KMS-11 (cell line): ENCODE data around the gene MFSD12.

Experiments
- H2AFZ ChIP-seq: fragments of 200-600 bp; sonication (generic); 2 replicates; pipeline ENCODE4 v1.6.1; 2016; ENCODE audit warnings: antibody characterized with exemption, mixed run types, low read depth
- H3K27ac ChIP-seq: fragments of 200-600 bp; sonication (generic); 2 replicates; pipeline ENCODE4 v1.6.1; 2016; ENCODE audit warnings: mild to moderate bottlenecking, mixed run types
- H3K27me3 ChIP-seq: fragments of 200-600 bp; sonication (generic); 2 replicates; pipeline ENCODE4 v1.6.1; 2017; ENCODE audit warnings: mild to moderate bottlenecking, low read depth, mixed run types, moderate library complexity; ENCODE audit not compliant: insufficient read depth
- H3K36me3 ChIP-seq: fragments of 200-600 bp; sonication (generic); 2 replicates; pipeline ENCODE4 v1.6.1; 2017; ENCODE audit warnings: mild to moderate bottlenecking, mixed run types; ENCODE audit not compliant: insufficient read depth
- H3K4me1 ChIP-seq: fragments of 200-600 bp; sonication (generic); 2 replicates; pipeline ENCODE4 v1.6.1; 2016; ENCODE audit warnings: mild to moderate bottlenecking, low read depth, mixed run types; ENCODE audit not compliant: poor library complexity, severe bottlenecking
- H3K4me2 ChIP-seq: fragments of 200-600 bp; sonication (generic); 2 replicates; pipeline ENCODE4 v1.7.0; 2016; ENCODE audit warnings: mild to moderate bottlenecking, mixed run types
- H3K4me3 ChIP-seq: fragments of 200-600 bp; sonication (generic); IDR thresholded peaks from 2 replicates; pipeline ENCODE4 v1.6.1; 2017; ENCODE audit warnings: low read depth, low read length, mixed read lengths; ENCODE audit not compliant: insufficient read depth
- H3K79me2 ChIP-seq: fragments of 200-600 bp; sonication (generic); 2 replicates; pipeline ENCODE4 v1.6.1; 2016; ENCODE audit warnings: low read depth, mixed run types; ENCODE audit not compliant: insufficient read depth
- H3K9ac ChIP-seq: fragments of 200-600 bp; sonication (generic); 2 replicates; pipeline ENCODE4 v1.6.1; 2016; ENCODE audit warnings: mild to moderate bottlenecking, mixed run types
- H4K20me1 ChIP-seq: fragments of 200-600 bp; sonication (generic); 2 replicates; pipeline ENCODE4 v1.6.1; 2016; ENCODE audit warnings: mild to moderate bottlenecking, mixed run types; ENCODE audit not compliant: insufficient read depth
- TF ChIP-seq, protein P1 (sequence below): fragments of 200-600 bp; sonication (generic); conservative IDR thresholded peaks from 2 replicates; pipeline ENCODE4 v1.6.1; 2017; ENCODE audit warnings: low read depth, mild to moderate bottlenecking, antibody characterized with exemption, low read length, moderate library complexity, mixed read lengths

MFSD12 gene

GRCh38 chr19:3563709-3564524, 6.5 kb upstream of the MFSD12 start:
- Histone ChIP-seq H3K4me1 (no peaks in the 10 kb centered on the region), H3K4me2 (no peak overlapping the region)
- TF ChIP-seq, protein P1, sequence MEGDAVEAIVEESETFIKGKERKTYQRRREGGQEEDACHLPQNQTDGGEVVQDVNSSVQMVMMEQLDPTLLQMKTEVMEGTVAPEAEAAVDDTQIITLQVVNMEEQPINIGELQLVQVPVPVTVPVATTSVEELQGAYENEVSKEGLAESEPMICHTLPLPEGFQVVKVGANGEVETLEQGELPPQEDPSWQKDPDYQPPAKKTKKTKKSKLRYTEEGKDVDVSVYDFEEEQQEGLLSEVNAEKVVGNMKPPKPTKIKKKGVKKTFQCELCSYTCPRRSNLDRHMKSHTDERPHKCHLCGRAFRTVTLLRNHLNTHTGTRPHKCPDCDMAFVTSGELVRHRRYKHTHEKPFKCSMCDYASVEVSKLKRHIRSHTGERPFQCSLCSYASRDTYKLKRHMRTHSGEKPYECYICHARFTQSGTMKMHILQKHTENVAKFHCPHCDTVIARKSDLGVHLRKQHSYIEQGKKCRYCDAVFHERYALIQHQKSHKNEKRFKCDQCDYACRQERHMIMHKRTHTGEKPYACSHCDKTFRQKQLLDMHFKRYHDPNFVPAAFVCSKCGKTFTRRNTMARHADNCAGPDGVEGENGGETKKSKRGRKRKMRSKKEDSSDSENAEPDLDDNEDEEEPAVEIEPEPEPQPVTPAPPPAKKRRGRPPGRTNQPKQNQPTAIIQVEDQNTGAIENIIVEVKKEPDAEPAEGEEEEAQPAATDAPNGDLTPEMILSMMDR: no peak

DNA sequence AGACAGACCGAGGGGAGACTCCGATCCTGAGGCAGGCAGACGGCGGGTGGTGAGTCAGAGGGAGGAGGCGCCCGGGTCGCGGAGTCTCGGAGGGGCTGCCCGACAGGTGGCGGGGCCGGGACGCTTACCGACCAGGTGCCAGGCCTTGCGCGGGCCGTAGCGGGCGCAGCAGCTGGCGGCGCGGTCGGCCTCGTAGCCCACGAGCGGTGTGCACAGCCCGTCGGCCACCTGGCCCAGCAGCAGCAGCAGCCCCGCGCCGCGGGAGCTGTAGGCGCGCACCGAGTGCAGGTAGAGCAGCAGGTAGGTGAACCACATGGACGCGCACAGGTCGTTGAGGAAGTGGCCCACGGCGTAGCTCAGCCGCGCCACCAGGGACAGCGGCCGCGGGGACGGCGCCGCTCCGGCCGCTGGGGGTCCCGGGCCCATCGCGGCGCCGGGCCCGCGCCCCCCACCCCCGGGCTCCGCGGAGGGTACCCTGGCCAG, 367 bp downstream of the MFSD12 start:
- Histone ChIP-seq H3K9ac (peak overlapping the region; percentile 46), H2AFZ (peak overlapping the region; percentile 57), H3K36me3 (no peaks in the 10 kb centered on the region), H3K79me2 (peaks cover 22% of the 10 kb centered on the region), H3K4me3 (no peak overlapping the region), H3K4me2 (peak overlapping the region; percentile 97), H3K27ac (no peak overlapping the region), H3K27me3 (no peaks in the 10 kb centered on the region), H3K4me1 (peaks cover 7% of the 10 kb centered on the region), H4K20me1 (no peaks in the 10 kb centered on the region)
- TF ChIP-seq, protein P1: no peak

More at GRCh38 chr19:3563709-3564524, 6.5 kb upstream of the MFSD12 start:
- no peak overlapping the region for H3K9ac ChIP-seq
- H3K36me3 ChIP-seq: no peaks in the 10 kb centered on the region
- H3K4me3 ChIP-seq: no peak overlapping the region
- H2AFZ ChIP-seq: no peak overlapping the region
- H3K79me2 ChIP-seq: no peaks in the 10 kb centered on the region
- H3K27me3 ChIP-seq: no peaks in the 10 kb centered on the region
- no peak overlapping the region for H3K27ac ChIP-seq
- no peaks in the 10 kb centered on the region for H4K20me1 ChIP-seq

DNA sequence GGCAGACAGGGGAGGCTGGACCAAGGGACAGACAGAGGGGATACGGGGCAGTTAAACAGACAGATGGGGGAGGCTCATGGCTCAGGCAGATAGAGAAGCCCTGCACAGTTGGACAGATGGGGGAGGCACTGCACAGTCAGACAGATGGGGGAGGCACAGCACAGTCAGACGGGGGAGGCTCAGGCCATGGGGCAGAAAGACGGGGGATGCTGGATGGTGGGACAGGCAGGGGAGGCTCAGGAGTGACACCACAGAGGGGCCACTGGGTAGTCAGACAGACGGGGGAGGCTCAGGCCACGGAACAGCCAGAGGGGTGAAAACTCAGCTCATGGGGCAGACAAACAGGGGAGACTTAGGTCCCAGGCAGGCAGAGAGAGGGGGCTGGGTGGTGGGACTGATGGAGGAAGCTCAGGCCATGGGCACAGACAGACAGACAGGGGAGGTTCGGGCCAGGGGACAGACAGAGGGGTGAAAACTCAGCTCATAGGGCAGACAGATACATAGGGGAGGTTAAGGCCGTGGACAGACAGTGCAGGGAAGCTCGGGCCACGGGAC, 886 bp downstream of the MFSD12 start:
- Histone ChIP-seq H3K4me2 (peak overlapping the region; percentile 97), H3K4me3 (no peak overlapping the region), H4K20me1 (no peaks in the 10 kb centered on the region), H3K27ac (no peak overlapping the region), H3K9ac (peak overlapping the region; percentile 46), H3K4me1 (peaks cover 7% of the 10 kb centered on the region), H2AFZ (peak overlapping the region; percentile 57), H3K27me3 (no peaks in the 10 kb centered on the region), H3K79me2 (peaks cover 22% of the 10 kb centered on the region), H3K36me3 (no peaks in the 10 kb centered on the region)
- TF ChIP-seq, protein P1: no peak

- Histone ChIP-seq H3K4me3 (no peak overlapping the region), H3K9ac (peak overlapping the region; percentile 46; the same call in 1 of the 2 replicates), H3K79me2 (peaks cover 22% of the 10 kb centered on the region)
These were observed 1.5 kb downstream of the MFSD12 start for GRCh38 chr19:3555653-3556422.

More at GRCh38 chr19:3555653-3556422, 1.5 kb downstream of the MFSD12 start:
- H3K27ac ChIP-seq: no peak overlapping the region
- H4K20me1 ChIP-seq: no peaks in the 10 kb centered on the region
- H2AFZ ChIP-seq: no peak overlapping the region
- TF ChIP-seq, protein P1: no peak
- no peaks in the 10 kb centered on the region for H3K36me3 ChIP-seq
- H3K4me2 ChIP-seq: peak overlapping the region; percentile 97; the same call in 1 of the 2 replicates
- peaks cover 7% of the 10 kb centered on the region for H3K4me1 ChIP-seq
- H3K27me3 ChIP-seq: no peaks in the 10 kb centered on the region
